Ammon's horn (tissue), 1 donor: ENCODE data around the gene ZNF750.
A peak's percentile ranks its signal among the peaks of the same experiment; 100 is the strongest.
"Not testable (repeated sequence)": the region's sequence is repeated elsewhere in the genome, so short reads cannot be mapped to it uniquely, and the experiment has no call there.

Source experiments
- DNase-seq: peaks from one replicate; pipeline ENCODE4 v3.0.0-alpha.2; 2016; ENCODE audit warnings: low spot score

Gene ZNF750

DNA sequence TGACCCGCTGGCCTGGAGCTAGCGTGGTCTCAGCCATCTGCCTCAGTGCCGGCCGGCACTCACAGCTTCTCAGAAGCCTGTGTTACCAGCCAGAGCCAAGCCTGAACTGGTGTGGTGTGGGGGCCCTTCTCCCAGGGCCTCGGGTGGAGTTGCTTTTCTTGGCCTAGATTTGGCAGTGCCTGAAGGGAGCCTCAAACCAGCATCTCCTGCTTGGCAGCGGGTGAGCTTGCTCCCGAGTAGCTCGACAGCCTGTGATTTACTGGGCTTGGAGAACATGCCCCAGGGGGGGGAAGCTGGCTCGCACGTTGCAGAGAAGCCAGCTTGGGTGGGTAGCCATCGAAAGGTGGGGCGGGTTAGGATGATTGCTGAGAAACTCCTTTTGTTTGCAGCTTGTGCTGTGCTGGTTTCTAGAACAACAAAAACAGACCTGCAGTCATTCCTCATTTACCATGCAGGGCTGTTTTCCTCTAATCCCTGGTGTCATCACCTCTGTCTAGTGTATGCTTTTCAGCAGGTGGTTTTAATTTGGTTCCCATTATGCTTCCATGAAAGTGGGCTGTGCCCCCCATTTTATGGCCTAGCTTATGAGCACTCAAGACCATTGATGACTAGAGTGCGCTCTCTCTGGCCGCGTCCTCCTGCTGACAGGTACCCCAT is 45.7 kb downstream of the ZNF750 start:
- no peak for DNase-seq

GRCh38 chr17:82791532-82791931 is 48.3 kb downstream of the ZNF750 start:
- peak; percentile 64 for DNase-seq

GRCh38 chr17:82790391-82790790 is 49.4 kb downstream of the ZNF750 start:
- DNase-seq: no peak

DNA sequence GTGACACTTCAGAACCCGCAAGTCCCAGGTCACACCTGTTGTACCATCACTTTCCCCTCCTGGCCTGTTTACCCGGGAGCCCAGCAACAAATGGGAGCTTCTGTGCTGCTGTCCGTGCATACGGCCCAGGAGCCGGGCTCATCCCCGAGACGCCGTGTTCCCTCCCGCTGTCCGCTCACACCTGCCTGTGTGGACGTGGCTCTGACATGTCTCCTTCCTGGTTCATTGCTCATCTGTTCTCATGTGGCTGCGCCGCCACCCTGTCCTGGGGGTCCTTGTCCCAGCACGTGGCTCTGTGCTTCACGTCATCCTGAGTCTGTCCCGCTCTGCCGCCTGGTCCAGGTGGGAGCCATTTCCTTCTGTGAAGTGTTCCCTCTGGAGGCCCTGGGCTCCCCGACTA is 50.0 kb downstream of the ZNF750 start:
- DNase-seq: no peak

GRCh38 chr17:82789051-82789592 is 50.7 kb downstream of the ZNF750 start:
- no peak for DNase-seq

GRCh38 chr17:82788206-82789001 is 51.4 kb downstream of the ZNF750 start:
- DNase-seq: no peak

DNA sequence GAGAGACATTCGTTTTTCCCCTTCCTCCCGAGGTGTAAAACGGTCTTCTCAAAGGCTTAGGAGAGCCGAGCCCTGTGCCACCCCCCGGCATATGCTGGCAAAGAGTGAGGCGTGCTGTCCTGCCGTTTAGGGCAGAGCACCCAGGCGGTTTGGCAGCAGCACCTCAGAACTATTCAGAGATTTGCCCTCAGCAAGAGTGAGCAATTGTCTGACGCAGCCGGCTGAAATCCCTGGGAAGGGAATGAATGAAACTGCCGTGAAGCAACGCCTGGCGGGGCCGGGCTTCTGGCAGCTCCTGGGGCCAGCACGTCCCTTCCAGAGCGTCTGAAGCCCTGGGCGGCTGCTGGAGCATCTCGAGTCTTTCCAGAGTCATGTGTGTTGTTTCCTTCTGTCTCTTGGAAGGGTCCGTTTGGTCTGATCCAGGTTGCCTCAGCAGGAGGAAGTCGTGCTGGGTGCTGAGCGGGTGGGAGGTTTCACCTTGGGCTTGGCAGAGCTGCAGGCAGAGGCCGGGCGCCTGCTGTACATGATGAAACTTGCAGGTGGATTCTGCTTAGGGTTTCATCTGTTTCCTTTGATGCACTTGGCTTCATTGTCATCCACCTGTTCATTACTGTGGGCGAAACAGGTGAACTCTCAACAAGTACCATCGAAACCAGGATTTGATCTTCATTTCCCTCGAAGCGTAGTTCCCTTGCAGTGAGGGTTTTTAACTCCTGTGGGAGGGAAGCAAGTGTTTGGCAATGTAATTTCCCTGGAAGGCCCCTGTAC is 52.6 kb downstream of the ZNF750 start:
- peak; percentile 64 for DNase-seq

GRCh38 chr17:82786427-82786826 is 53.4 kb downstream of the ZNF750 start:
- DNase-seq: no peak

- not testable (repeated sequence) for DNase-seq
These were observed 54.2 kb downstream of the ZNF750 start for GRCh38 chr17:82785581-82785980.

- DNase-seq: no peak
These were observed 56.3 kb downstream of the ZNF750 start for GRCh38 chr17:82783498-82783897.

DNA sequence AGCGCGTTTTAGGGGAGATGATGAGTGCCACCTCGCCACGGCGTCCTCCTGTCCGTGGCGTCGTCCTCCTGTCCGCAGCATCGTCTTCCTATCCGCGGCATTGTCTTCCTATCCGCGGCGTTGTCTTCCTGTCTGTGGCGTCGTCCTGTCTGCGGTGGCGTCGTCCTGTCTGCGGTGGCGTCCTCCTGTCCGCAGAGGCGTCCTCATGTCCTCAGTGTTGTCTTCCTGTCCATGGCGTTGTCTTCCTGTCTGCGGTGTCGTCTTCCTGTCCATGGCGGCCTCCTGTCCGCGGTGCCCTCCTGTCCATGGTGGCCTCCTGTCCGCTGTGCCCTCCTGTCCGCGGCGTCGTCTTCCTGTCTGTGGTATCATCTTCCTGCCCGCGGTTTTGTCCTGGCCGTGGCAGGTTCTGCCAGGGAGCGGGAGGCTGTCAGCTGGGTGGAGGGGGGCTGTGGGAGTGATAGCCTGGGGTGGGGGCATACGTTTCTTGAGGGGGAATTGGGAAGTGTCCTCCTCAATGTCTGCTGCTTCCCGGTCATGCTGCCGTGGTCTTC is 57.1 kb downstream of the ZNF750 start:
- no peak for DNase-seq

DNA sequence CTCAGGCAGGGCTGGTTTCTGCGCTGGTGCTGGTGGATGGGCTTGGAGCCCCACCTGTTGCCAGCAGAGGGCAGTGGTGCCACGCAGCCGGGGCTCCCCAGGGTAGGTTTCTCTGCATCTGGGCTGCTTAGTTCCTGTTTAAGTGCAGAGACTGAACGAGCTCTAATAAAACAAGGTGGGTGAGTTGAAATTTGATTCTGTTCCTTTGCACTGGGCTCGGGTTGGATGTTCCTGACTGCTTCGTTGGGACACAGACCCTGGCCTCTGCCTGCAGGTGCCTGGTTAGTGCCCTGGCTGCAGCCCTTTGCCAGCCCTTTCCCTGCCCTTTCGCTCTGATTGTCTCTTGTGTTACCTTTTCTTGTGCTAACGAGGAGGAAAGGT is 57.9 kb downstream of the ZNF750 start:
- DNase-seq: peak; percentile 82

- no peak for DNase-seq
These were observed 58.6 kb downstream of the ZNF750 start for GRCh38 chr17:82780971-82781893.

GRCh38 chr17:82780195-82780594 is 59.6 kb downstream of the ZNF750 start:
- DNase-seq: no peak

DNA sequence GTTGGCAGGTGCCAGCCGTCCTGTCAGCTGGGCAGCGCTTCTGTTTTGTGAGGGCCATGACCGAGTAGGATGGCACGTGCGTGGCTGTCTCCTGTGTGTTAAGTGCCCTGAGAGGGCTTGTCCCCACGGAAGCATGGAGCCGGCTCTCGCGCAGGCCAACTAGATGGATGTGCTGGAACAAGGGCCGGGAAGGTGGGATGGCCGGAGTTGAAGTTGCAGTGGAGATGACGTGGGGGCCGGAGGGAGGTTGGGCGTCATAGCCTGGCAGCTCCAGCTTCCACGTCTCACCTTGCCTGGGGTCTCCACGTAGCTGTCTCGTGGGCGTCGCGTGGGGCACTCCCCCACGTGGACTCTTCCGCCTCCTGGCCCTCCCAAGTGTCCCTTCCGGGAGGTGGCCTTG is 60.3 kb downstream of the ZNF750 start:
- no peak for DNase-seq
